Progenitor cell of endocrine pancreas (in vitro differentiated cells): ENCODE results near the gene KIF16B. TPM values are rescaled to one million over a fixed set of nuclear protein-coding genes. Genes with fewer than 3 reads are reported as not detected.

Experiments used
- DNase-seq: peaks from one replicate; pipeline ENCODE4 v3.0.0; 2021; ENCODE audit warnings: low spot score; ENCODE audit not compliant: unreplicated experiment
- H3K27ac Mint-ChIP-seq: 2 replicates; pipeline ENCODE4 v1.8.0; 2021; ENCODE audit warnings: mild to moderate bottlenecking, moderate library complexity, mixed read lengths
- H3K27me3 Mint-ChIP-seq: 2 replicates; pipeline ENCODE4 v1.8.0; 2021; ENCODE audit warnings: mixed read lengths
- H3K36me3 Mint-ChIP-seq: 2 replicates; pipeline ENCODE4 v1.8.0; 2022; ENCODE audit warnings: mixed read lengths; ENCODE audit not compliant: insufficient read depth
- H3K4me1 Mint-ChIP-seq: 2 replicates; pipeline ENCODE4 v1.8.0; 2021; ENCODE audit warnings: low read depth, mixed read lengths
- H3K4me3 Mint-ChIP-seq: 2 replicates; pipeline ENCODE4 v1.8.0; 2021; ENCODE audit warnings: low read depth, mild to moderate bottlenecking, moderate library complexity, mixed read lengths
- H3K9me3 Mint-ChIP-seq: 2 replicates; pipeline ENCODE4 v1.8.0; 2021; ENCODE audit warnings: low read depth, mixed read lengths
- total RNA-seq: library from RNA; stranded (reverse); gene quantifications from 2 replicates; pipeline ENCODE4 v1.2.1, GENCODE V29; 2021
- TF ChIP-seq, protein P1 (sequence below): fragments of 200-600 bp; sonication (generic); IDR thresholded peaks from one replicate; pipeline ENCODE4 v1.5.0; 2021; ENCODE audit warnings: antibody characterized with exemption, mild to moderate bottlenecking; ENCODE audit not compliant: unreplicated experiment

Gene KIF16B
- total RNA-seq, 1 donor from 2014 or later: 10.8 TPM

DNA sequence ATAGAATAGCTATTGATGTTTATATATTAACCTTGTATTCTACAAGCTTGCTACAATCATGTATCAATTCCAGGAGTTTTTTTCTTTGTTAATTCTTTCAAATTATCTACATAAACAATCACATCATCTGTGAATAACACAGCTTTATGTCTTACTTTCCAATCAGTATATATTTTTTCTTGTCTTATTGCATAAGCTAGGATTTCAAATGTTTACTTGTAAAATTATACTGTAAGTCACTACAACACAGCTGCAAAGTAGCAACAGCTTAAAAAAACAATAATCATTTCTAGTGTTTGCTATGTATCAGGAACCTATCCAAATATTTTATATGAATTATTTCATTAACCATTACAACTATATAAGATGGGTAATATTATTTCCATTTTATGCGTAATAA is 270.4 kb downstream of the KIF16B start:
- no peaks in the 10 kb centered on the region for H3K4me1 Mint-ChIP-seq
- peaks cover 24% of the 10 kb centered on the region for H3K36me3 Mint-ChIP-seq
- DNase-seq: no peak
- TF ChIP-seq, protein P1, sequence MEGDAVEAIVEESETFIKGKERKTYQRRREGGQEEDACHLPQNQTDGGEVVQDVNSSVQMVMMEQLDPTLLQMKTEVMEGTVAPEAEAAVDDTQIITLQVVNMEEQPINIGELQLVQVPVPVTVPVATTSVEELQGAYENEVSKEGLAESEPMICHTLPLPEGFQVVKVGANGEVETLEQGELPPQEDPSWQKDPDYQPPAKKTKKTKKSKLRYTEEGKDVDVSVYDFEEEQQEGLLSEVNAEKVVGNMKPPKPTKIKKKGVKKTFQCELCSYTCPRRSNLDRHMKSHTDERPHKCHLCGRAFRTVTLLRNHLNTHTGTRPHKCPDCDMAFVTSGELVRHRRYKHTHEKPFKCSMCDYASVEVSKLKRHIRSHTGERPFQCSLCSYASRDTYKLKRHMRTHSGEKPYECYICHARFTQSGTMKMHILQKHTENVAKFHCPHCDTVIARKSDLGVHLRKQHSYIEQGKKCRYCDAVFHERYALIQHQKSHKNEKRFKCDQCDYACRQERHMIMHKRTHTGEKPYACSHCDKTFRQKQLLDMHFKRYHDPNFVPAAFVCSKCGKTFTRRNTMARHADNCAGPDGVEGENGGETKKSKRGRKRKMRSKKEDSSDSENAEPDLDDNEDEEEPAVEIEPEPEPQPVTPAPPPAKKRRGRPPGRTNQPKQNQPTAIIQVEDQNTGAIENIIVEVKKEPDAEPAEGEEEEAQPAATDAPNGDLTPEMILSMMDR: no peak
- no peaks in the 10 kb centered on the region for H3K27me3 Mint-ChIP-seq
- H3K4me3 Mint-ChIP-seq: no peak overlapping the region
- peaks cover 31% of the 10 kb centered on the region for H3K9me3 Mint-ChIP-seq
- no peak overlapping the region for H3K27ac Mint-ChIP-seq

DNA sequence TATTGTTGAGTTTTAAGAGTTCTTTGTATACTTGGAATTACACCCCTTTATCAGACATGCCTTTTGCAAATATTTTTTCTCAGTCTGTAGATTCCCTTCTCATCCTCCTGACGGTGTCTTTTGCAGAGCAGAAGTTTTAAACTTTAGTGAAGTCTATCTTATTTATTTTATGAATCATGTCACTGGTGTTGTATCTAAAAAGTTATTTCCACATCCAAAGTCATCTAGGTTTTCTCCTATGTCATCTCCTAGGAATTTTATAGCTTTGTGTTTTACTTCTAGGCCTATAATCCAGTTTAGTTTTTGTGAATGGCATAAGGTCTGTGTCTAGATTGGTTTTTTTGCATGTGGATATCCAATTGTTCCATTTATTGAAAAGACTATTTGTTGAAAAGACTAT is 271.3 kb downstream of the KIF16B start:
- H3K27me3 Mint-ChIP-seq: no peaks in the 10 kb centered on the region

DNA sequence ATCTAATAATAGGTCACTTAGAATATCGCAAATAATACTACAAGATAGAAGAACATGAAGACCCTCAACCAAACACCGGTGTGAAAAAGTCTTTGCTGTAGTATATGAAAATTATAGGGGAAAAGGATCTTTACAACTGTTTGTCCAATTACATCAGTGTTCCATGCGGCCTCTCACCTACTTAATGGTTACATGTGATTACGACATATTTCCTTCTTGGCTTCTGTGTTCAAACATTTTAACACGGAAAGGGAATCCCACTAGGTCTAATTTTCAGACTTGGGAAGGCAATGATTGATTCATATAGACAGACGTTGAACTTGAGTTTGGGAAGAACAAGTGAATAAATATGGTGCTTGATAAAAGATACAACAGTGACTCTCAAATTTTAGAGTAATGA is 273.4 kb downstream of the KIF16B start:
- H3K36me3 Mint-ChIP-seq: peaks cover 26% of the 10 kb centered on the region
- DNase-seq: no peak

More for the DNA sequence above, 271.3 kb downstream of the KIF16B start:
- Mint-ChIP-seq H3K4me3 (no peak overlapping the region), H3K36me3 (peaks cover 26% of the 10 kb centered on the region), H3K27ac (no peak overlapping the region), H3K9me3 (peaks cover 31% of the 10 kb centered on the region), H3K4me1 (no peaks in the 10 kb centered on the region)
- DNase-seq: no peak
- TF ChIP-seq, protein P1: no peak

DNA sequence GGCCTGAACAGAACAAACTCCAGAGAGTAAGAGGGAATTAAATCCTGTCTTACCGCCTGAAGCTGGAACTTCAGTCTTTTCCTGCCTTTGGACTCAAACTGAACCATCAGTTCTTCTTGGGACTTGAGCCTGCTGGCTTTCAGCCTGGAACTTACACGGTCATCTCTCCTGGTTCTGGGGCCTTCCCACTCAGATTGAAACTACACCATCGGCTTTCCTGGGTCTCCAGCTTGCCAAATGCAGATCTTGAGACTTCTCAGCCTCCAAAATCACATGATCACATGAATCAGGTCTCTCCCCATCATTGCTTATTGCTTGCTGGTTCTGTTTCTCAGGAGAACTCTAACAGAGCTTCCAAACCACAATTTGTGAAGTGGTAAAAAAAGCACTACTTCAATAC is 276.3 kb downstream of the KIF16B start:
- no peak overlapping the region for H3K27ac Mint-ChIP-seq
- DNase-seq: no peak
- H3K9me3 Mint-ChIP-seq: peaks cover 9% of the 10 kb centered on the region
- no peak overlapping the region for H3K4me3 Mint-ChIP-seq
- TF ChIP-seq, protein P1: no peak
- peaks cover 1% of the 10 kb centered on the region for H3K4me1 Mint-ChIP-seq
- H3K27me3 Mint-ChIP-seq: no peaks in the 10 kb centered on the region
- peaks cover 12% of the 10 kb centered on the region for H3K36me3 Mint-ChIP-seq

More for the DNA sequence above, 273.4 kb downstream of the KIF16B start:
- TF ChIP-seq, protein P1: no peak
- H3K4me3 Mint-ChIP-seq: no peak overlapping the region
- peaks cover 26% of the 10 kb centered on the region for H3K9me3 Mint-ChIP-seq
- peaks cover 1% of the 10 kb centered on the region for H3K4me1 Mint-ChIP-seq
- no peak overlapping the region for H3K27ac Mint-ChIP-seq
- H3K27me3 Mint-ChIP-seq: no peaks in the 10 kb centered on the region

DNA sequence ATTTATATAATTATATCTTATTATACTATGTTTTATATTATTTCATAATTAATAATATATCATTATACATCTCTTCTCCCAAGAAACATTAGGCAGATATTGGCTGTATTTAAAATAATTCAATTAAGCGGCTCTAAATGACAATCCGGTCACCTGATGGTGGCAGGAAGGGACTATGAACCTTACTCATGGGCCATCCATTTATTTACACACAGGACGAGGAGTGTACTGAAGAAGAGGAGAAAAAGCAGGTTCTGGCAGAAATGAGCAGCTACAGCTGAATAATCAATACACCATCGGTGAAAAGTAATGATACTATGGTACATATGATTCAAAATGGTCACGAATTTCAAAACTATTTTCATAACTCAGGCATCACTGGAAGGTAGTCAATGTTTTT is 277.7 kb downstream of the KIF16B start:
- Mint-ChIP-seq H3K4me3 (no peak overlapping the region), H3K27me3 (no peaks in the 10 kb centered on the region), H3K36me3 (peaks cover 5% of the 10 kb centered on the region), H3K4me1 (peaks cover 1% of the 10 kb centered on the region), H3K9me3 (no peaks in the 10 kb centered on the region), H3K27ac (no peak overlapping the region)
- DNase-seq: no peak
- TF ChIP-seq, protein P1: no peak
